ENCODE data around the gene LMBR1L. TPM values are rescaled to one million over a fixed set of nuclear protein-coding genes. Genes with fewer than 3 reads are reported as not detected.

Gene LMBR1L
- total and polyA plus RNA-seq, 2 of the 13 experiments (the other 11 are each of a cell fraction or from before 2014, with no cell fraction given) = 12.2 to 65.9 TPM

GRCh38 chr12:49121047-49121696 lies 10.5 kb upstream of the LMBR1L start (continued):
- no peak for TF ChIP-seq MED13 (CRISPR knock-in tag; IDR thresholded peaks at IDR 0.05)
- TF ChIP-seq REL (CRISPR knock-in tag; conservative IDR thresholded peaks at IDR 0.05) = no peak
- TF ChIP-seq CREM (IDR thresholded peaks at IDR 0.05) = no peak
- TF ChIP-seq CREM (CRISPR knock-in tag; IDR thresholded peaks at IDR 0.05) = no peak
- no peak; the same call in 1 of the 2 replicates for TF ChIP-seq TGIF2 (CRISPR knock-in tag; IDR thresholded peaks at IDR 0.05)
- TF ChIP-seq SP2 (CRISPR knock-in tag; IDR thresholded peaks at IDR 0.05) = no peak
- TF ChIP-seq SMAD1 (CRISPR knock-in tag; IDR thresholded peaks at IDR 0.05; ENCODE audit: borderline replicate concordance, low read depth) = no peak
- TF ChIP-seq LCORL (IDR thresholded peaks at IDR 0.05) = no peak
- no peak for TF ChIP-seq LCORL (CRISPR knock-in tag; IDR thresholded peaks at IDR 0.05)
- TF ChIP-seq KDM3A (CRISPR knock-in tag; IDR thresholded peaks at IDR 0.05; ENCODE audit: low read depth) = no peak
- TF ChIP-seq KAT2B (IDR thresholded peaks at IDR 0.05; ENCODE audit: borderline replicate concordance, low read depth, low read length) = no peak
- no peak for TF ChIP-seq GTF3A (CRISPR knock-in tag; conservative IDR thresholded peaks at IDR 0.05)
- no peak for TF ChIP-seq ZBTB8A (CRISPR knock-in tag; IDR thresholded peaks at IDR 0.05; ENCODE audit: borderline replicate concordance, low read depth)
- no peak for TF ChIP-seq ZNF282 (IDR thresholded peaks at IDR 0.05; ENCODE audit: partially characterized antibody)
- no peak for TF ChIP-seq ZFP62 (CRISPR knock-in tag; IDR thresholded peaks at IDR 0.05)
- no peak for TF ChIP-seq HMGXB3 (CRISPR knock-in tag; IDR thresholded peaks at IDR 0.05; ENCODE audit: borderline replicate concordance)
- TF ChIP-seq MXD3 (CRISPR knock-in tag; IDR thresholded peaks at IDR 0.05) = no peak
- TF ChIP-seq AHR (CRISPR knock-in tag; IDR thresholded peaks at IDR 0.05) = no peak
- TF ChIP-seq SATB2 (CRISPR knock-in tag; IDR thresholded peaks at IDR 0.05) = no peak
- TF ChIP-seq REXO4 (CRISPR knock-in tag; IDR thresholded peaks at IDR 0.05; ENCODE audit: borderline replicate concordance) = no peak
- TF ChIP-seq ZNF530 (CRISPR knock-in tag; IDR thresholded peaks at IDR 0.05; ENCODE audit: low read depth) = no peak
- no peak for TF ChIP-seq ARNTL (CRISPR knock-in tag; IDR thresholded peaks at IDR 0.05)
- TF ChIP-seq SNAPC4 (CRISPR knock-in tag; IDR thresholded peaks at IDR 0.05) = no peak
